ENCODE measurements around the gene ASPSCR1.
A peak's percentile ranks its signal among the peaks of the same experiment; 100 is the strongest.

ASPSCR1 gene

DNA sequence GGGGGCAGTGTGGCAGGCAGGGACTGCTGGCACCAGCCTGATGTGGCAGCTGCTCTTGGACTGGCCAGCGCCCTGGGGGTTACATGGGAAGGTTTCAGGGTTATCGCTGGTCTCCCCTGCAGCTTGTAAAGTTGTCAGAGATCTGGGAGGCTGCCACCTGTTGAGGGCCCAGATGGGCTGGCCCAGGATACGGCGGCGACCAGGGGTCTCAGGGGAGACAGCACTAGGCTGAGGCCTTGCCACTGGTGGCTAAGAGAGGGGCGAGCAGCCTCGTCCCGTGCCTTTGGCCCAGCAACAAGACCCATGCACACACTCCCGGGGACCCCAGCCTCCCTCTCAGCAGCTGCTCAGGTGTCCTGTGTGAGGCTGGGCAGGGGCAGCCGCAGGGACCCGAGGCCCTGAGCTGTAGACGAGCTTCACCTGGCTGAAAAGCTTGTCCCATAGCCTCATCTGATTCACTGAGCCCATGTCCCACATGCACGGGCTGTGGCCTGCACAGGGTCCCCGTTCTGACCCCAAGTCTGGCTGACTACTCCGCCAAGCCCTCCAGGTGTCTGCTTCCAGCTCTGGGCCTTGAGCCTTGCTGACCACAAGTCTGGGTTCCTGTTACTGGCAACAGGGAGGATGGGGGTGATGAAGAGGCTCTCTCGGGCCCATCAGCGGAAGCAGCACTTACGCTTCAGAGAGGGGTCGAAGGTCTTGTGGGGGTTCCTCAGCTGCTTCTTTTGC lies 82.0 kb downstream of the ASPSCR1 start:
- DNase-seq: no peak

DNA sequence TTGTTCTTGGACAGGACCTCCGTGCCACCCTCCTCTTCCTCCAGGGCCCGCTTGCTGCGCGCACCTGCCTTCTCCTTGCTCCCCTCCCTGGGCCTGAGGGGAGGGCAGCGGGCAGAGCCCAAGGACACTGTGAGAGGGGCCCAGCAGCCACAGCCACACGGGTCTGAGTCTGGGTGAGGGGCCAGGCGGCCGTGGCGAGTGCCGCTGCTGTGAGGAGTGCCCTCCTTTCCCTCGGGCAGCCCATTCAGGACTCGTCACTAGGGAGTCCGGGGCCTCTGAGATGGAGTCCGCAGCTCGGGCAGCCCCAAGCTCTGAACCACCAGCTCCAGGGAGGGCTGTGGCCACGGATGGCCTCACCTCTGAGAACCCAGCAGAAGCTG lies 82.6 kb downstream of the ASPSCR1 start:
- DNase-seq: no peak

DNA sequence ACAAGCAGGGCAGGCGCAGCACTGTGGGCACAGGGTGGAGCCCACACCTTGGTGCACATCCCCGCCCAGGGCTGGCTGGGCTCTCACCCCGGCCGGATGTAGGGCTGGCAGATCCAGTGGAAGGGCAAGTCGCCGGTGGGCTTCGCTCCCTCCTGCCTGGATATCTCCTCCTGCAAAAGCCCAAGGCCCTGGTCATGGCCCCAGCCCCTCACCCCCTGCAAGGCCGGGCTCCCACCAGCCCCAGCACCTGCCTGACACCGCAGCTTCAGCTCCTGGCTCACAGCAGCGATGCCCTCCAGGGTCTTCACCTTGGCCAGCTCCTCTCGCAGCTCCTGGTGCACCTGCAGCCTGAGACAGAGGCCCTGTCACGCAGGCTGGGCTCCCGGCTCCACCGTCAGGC lies 83.2 kb downstream of the ASPSCR1 start:
- no peak for DNase-seq

GRCh38 chr17:82061047-82061925 lies 83.9 kb downstream of the ASPSCR1 start:
- DNase-seq: no peak

DNA sequence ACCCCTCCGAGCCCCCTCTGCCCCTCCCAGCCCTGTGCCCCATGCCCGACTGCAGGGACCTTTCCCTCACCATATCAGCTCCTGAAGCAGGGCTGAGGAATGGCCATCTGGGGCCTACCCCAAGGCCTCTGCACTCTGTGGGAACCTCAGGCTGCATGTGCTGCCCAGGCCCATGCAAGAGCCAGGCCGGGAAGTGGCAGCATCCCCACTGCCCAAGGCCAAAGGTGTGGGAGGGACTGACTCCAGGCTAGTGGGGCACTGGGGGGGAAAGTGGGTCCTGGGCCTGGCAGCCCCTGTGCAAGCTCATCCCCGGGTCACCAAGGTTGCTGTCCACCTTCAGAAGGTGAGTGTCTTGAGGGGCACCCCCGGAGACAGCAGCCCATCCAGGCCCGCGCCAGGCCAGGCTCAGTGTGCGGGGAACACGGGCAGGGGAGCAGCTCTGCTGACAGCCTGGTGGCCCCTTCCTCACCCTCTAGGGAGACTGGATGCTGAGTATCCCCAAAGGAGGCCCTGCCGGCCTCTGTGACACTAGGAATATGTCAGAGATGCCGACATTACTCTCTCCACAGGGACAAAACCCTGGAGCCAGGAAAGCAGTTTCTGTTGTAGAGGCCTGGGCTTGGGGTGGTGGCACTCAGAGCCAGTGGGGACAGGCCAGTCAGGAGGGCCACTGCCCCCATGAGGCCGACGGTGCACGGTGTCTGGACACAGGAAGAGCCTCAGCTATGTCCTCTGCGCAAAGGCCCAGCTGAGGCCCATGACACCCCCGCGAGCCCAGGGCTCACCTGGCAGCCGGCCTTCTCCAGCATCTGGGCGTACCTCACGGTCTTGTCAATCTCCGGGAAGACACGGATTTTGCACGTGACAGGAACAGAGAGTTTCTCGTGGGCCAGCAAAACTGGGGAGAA lies 84.9 kb downstream of the ASPSCR1 start:
- no peak for DNase-seq

DNA sequence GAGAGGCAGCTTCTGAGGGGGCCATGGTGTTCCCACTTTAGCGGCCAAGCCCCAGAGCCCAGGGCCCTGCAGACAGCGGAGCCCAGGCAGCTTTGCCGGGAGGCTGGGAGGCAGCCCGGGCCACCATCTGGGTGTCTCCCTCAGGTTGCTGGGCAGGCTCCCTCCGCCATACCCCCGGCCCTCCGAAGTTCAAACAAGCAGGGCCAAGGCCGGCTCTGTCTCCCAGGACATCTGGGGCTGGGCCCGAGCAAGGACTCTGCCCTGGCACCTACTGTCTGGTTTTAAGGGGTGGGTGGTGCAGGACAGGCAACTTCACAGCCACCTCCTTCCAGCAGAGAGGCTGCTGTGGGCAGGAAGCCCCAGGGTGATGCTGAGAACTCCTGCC lies 85.5 kb downstream of the ASPSCR1 start:
- no peak for DNase-seq

- no peak for DNase-seq
Observed at GRCh38 chr17:82063424-82064415, 86.3 kb downstream of the ASPSCR1 start.

GRCh38 chr17:82064433-82065192 lies 87.2 kb downstream of the ASPSCR1 start:
- DNase-seq: peak; percentile 22

- no peak for DNase-seq
Observed at GRCh38 chr17:82065193-82065637, 87.8 kb downstream of the ASPSCR1 start.

GRCh38 chr17:82065638-82066303 lies 88.3 kb downstream of the ASPSCR1 start, which contains the start of gene DUS1L:
Gene DUS1L (minus strand): TSS chr17:82065804. CDS start chr17:82065059, 745 bp downstream.
- DNase-seq: peak; percentile 16

Data from NCI-H1105 treated with DMSO at 0.1 percent for 48 hours (cell line).